H1 (cell line): ENCODE measurements around the gene MORC4.

ENCODE experiments used
- ATF2 ChIP-seq: IDR thresholded peaks from 2 replicates; pipeline ENCODE4 v1.6.1; 2012; ENCODE audit warnings: low read length, inconsistent platforms
- CHD1 ChIP-seq: IDR thresholded peaks from 2 replicates; pipeline ENCODE4 v1.6.1; 2012; ENCODE audit warnings: low read depth, low read length, improper control_type of control experiment
- CTCF ChIP-seq, 3 experiments: IDR thresholded peaks; 1 replicate in 2 of 3; 2 replicates in 1 of 3; pipeline versions ENCODE4 v1.5.1 to v1.6.1; 2011; ENCODE audit warnings: low read length in 3 of 3, mild to moderate bottlenecking in 3 of 3, inconsistent platforms in 2 of 3, low read depth in 1 of 3, moderate library complexity in 1 of 3; ENCODE audit not compliant: insufficient read depth in 1 of 3; ENCODE audit errors: control extremely low read depth in 1 of 3
- E2F6 ChIP-seq: IDR thresholded peaks from 2 replicates; pipeline ENCODE4 v1.6.1; 2012; ENCODE audit warnings: inconsistent platforms
- EP300 ChIP-seq, 2 experiments: IDR thresholded peaks; 1 replicate in 1 of 2; 2 replicates in 1 of 2; pipeline ENCODE4 v1.6.1; 2011 to 2012; ENCODE audit warnings: low read depth in 2 of 2, low read length in 2 of 2, mild to moderate bottlenecking in 2 of 2, borderline replicate concordance in 1 of 2, inconsistent platforms in 1 of 2, moderate library complexity in 1 of 2
- EZH2 ChIP-seq: fragments of 200-600 bp; sonication (generic); IDR thresholded peaks from 2 replicates; pipeline ENCODE4 v1.7.1; 2012; ENCODE audit warnings: low read depth, mild to moderate bottlenecking, moderate library complexity, low read length, inconsistent platforms; ENCODE audit not compliant: severe bottlenecking
- JUND ChIP-seq: IDR thresholded peaks from 2 replicates; pipeline ENCODE4 v1.6.1; 2011; ENCODE audit warnings: mild to moderate bottlenecking, improper control_type of control experiment, low read length
- POLR2AphosphoS5 ChIP-seq: IDR thresholded peaks from 2 replicates; pipeline ENCODE4 v1.6.1; 2011; ENCODE audit warnings: low read depth, low read length
- RAD21 ChIP-seq, 2 experiments: IDR thresholded peaks in 1 of 2; conservative IDR thresholded peaks in 1 of 2; 2 replicates each; pipeline ENCODE4 v1.6.1; 2011; ENCODE audit warnings: low read depth in 2 of 2, low read length in 2 of 2, improper control_type of control experiment in 1 of 2, inconsistent platforms in 1 of 2, mild to moderate bottlenecking in 1 of 2, moderate library complexity in 1 of 2
- TAF1 ChIP-seq: IDR thresholded peaks from 2 replicates; pipeline ENCODE4 v1.6.1; 2011; ENCODE audit warnings: mild to moderate bottlenecking, low read depth, low read length
- USF2 ChIP-seq: IDR thresholded peaks from 2 replicates; pipeline ENCODE4 v1.6.1; 2011; ENCODE audit warnings: low read length, improper control_type of control experiment
- YY1 ChIP-seq: IDR thresholded peaks from 2 replicates; pipeline ENCODE4 v1.6.1; 2011; ENCODE audit warnings: low read depth, mild to moderate bottlenecking, low read length

- TF ChIP-seq ATF2, result no peak
- TF ChIP-seq USF2, result no peak
- TF ChIP-seq YY1, result no peak
- TF ChIP-seq CHD1, result no peak
- no peak for TF ChIP-seq E2F6
- TF ChIP-seq EZH2, result no peak
- no peak for TF ChIP-seq EP300 (IDR thresholded peaks at IDR 0.05; ENCODE audit: borderline replicate concordance in 1 of 2, low read depth in 2 of 2, low read length in 2 of 2)
- no peak for TF ChIP-seq TAF1
- TF ChIP-seq CTCF (IDR thresholded peaks at IDR 0.05; ENCODE audit: control extremely low read depth in 1 of 3, insufficient read depth in 1 of 3, low read depth in 1 of 3, low read length in 3 of 3), result no peak
- TF ChIP-seq RAD21 (IDR thresholded peaks at IDR 0.05 in 1 of 2, conservative IDR thresholded peaks at IDR 0.05 in 1 of 2; ENCODE audit: low read depth in 2 of 2, low read length in 2 of 2), result no peak
- no peak for TF ChIP-seq POLR2AphosphoS5
- no peak for TF ChIP-seq JUND
These were observed 100.7 kb downstream of the MORC4 start for GRCh38 chrX:106899276-106899675.
